GM19193 (cell line): ENCODE results near the gene RPS6KA2.

Experiments
- POLR2A ChIP-seq: IDR thresholded peaks from 4 replicates; pipeline ENCODE4 v1.6.1; 2011; ENCODE audit not compliant: insufficient read depth, insufficient read length; ENCODE audit errors: extremely low read depth

The RPS6KA2 gene

GRCh38 chr6:166597711-166598440, 29.2 kb downstream of the RPS6KA2 start:
- no peak for TF ChIP-seq POLR2A

GRCh38 chr6:166596776-166597507, 30.1 kb downstream of the RPS6KA2 start:
- TF ChIP-seq POLR2A, result no peak

GRCh38 chr6:166595949-166596348, 31.1 kb downstream of the RPS6KA2 start:
- TF ChIP-seq POLR2A, result no peak

GRCh38 chr6:166595061-166595780, 31.8 kb downstream of the RPS6KA2 start:
- no peak for TF ChIP-seq POLR2A

- no peak for TF ChIP-seq POLR2A
Observed at GRCh38 chr6:166592821-166593220, 34.2 kb downstream of the RPS6KA2 start.

- no peak for TF ChIP-seq POLR2A
Observed at GRCh38 chr6:166591961-166592520, 35.0 kb downstream of the RPS6KA2 start.

- no peak for TF ChIP-seq POLR2A
Observed at GRCh38 chr6:166591026-166591425, 36.0 kb downstream of the RPS6KA2 start.

GRCh38 chr6:166589786-166590574, 37.1 kb downstream of the RPS6KA2 start:
- no peak for TF ChIP-seq POLR2A

- TF ChIP-seq POLR2A, result no peak
Observed at GRCh38 chr6:166589337-166589731, 37.7 kb downstream of the RPS6KA2 start.

- no peak for TF ChIP-seq POLR2A
Observed at GRCh38 chr6:166588691-166589336, 38.2 kb downstream of the RPS6KA2 start.

GRCh38 chr6:166587631-166588413, 39.2 kb downstream of the RPS6KA2 start:
- TF ChIP-seq POLR2A, result no peak

GRCh38 chr6:166586424-166587156, 40.5 kb downstream of the RPS6KA2 start, which contains the start of gene RAMACL:
Gene RAMACL (minus strand): TSS chr6:166586678. CDS start chr6:166586477, 201 bp downstream.
- no peak for TF ChIP-seq POLR2A
